NCI-H128 (cell line): Measurements from ENCODE around the gene EML5.
A peak's percentile ranks its signal among the peaks of the same experiment; 100 is the strongest.
"Not testable (repeated sequence)": the region's sequence is repeated elsewhere in the genome, so short reads cannot be mapped to it uniquely, and the experiment has no call there.

Source experiments
- DNase-seq: peaks from one replicate; lab custom pipeline; 2025; ENCODE audit not compliant: unreplicated experiment; lab: John Stamatoyannopoulos, UW

EML5 gene

DNA sequence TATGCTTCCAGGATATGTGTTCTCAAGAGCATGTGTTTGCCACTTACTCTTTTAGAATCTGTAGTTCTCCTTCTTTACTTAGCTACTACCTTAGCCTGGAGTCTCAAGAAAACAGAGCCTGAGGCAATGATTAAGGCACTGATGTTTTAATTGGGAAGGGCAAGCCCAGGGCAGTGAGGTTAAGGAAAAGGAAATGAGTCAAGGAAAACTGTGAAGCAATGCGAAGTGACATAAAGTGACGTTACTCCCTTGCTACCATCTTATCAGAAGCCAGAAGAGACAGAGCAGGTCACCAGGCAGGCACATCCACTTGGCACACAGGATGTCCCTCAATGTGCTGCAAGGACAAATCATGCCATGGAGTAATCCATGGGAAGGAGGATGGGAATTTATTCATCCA lies 11.3 kb upstream of the EML5 start:
- DNase-seq = no peak

DNA sequence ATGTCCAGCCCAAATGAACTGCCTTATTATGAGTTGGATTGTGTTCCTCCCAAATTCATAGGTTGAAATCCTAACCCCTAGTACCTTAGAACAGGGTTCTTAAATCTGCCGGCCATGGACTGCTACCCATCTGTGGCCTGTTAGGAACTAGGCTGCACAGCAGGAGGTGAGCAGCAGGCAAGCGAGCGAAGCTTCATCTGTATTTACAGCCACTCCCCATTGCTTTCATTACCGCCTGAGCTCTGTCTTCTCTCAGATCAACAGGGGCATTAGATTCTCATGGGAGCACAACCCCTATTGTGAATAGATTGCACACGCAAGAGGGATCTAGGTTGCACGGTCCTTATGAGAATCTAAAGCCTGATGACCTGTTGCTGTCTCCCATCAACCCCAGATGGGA lies 9.8 kb upstream of the EML5 start:
- no peak for DNase-seq

DNA sequence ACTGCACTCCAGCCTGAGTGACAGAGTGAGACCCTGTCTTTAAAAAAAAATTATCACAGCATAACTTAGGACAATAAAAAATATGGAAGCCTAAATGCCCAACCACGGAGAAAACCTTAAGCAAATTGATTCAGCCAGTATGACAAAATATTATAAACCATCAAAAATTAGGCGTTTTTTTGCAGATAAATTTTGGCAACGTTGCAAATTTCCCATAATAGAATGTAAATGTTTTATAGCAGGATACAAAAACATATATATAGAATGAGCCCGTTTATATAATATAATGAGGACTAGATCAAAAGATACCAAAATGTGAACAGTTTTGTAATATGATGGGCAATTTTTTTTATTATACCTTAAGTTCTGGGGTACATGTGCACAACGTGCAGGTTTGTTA lies 6.8 kb upstream of the EML5 start:
- no peak for DNase-seq

GRCh38 chr14:88798156-88798555 lies 5.4 kb upstream of the EML5 start:
- peak; percentile 74 for DNase-seq

GRCh38 chr14:88793259-88793625 lies 489 bp upstream of the EML5 start:
- DNase-seq = no peak

DNA sequence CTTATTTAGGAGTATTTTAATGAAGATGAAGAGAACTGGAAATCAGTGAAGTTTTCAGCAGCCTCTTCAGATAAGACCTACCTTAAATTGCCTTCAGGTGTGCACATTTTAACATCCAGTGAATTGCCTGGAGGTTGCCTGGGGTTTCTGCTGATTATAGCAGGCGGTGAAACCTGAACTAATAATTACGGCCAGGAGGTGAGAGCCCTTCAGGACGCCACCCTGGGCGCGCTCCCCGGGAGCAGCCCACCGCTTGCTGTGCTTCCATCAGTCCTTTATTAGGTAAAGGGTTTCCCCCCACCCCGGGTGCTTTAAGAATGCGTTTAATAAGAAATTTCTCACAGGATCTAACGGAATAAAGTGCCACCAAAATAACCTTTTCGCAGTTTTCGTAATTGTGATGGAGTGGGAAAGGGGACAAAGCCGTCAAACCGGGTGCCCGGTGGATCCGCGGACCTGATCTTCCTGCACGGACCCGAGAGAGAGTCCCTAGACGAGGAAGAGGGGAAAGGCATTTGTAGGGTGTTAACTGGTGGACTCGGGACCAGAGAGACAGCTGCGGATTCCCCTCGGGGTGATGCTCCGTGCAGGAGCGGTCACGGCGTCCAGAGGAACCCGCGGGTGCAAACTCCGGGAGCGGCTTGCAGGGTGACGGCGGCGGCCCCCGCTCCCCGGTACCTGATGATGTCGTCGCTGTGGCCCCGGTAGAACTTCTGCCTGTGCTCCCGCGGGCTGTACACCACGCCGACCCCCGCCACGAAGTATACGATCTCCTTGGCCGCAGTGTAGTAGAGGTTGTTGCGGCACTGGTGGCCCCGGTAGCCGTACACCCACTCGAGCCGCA lies 902 bp downstream of the EML5 start:
- no peak for DNase-seq

DNA sequence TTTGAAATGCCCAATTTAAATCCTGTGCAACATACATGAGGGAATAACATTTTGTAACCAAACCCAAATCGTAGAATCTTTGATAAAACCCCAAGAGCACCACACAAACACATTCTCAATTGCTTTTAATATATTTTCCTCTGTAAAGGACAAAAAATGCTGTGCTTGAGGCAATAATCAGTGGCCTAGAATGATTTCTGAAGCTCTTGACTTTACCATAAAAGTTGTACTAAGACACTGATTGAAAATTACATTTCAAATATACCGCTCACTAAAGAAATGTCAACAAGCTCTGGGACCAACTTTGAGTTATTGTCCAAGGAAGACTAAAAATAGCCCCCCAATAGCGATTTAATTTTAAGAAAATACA lies 1.5 kb downstream of the EML5 start:
- no peak for DNase-seq

- DNase-seq = no peak
These were observed 2.1 kb downstream of the EML5 start for GRCh38 chr14:88790501-88791251.

DNA sequence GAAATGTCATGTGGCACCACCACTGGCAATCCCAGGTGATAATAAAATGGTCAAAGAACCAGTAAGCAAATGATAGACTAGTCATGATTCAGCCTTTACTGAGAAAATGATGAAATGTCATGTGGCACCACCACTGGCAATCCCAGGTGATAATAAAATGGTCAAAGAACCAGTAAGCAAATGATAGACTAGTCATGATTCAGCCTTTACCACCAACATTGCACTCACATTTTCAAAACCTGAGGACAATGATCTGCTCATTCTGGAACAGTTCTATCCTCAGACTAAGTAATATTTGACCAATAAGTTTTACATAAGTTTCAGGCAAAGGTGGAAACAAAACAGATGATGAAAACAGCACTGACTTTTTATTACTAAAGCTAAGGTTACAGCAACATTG lies 3.2 kb downstream of the EML5 start:
- DNase-seq = not testable (repeated sequence)

DNA sequence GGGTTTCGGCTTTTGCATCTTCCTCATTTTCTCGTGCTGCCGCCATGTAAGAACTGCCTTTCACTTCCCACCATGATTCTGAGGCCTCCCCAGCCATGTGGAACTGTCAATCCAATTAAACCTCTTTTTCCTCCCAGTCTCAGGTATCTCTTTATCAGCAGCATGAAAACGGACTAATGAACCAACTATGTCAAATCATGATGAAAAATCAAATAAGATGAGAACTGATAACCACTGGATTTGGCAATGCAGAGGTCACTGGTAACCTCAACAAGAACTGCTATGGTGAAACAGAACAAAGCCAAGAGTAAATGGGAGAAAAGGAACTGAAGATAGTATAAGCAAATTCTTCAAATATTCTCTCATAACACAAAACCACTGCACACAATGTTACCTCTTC lies 6.0 kb downstream of the EML5 start:
- no peak for DNase-seq

DNA sequence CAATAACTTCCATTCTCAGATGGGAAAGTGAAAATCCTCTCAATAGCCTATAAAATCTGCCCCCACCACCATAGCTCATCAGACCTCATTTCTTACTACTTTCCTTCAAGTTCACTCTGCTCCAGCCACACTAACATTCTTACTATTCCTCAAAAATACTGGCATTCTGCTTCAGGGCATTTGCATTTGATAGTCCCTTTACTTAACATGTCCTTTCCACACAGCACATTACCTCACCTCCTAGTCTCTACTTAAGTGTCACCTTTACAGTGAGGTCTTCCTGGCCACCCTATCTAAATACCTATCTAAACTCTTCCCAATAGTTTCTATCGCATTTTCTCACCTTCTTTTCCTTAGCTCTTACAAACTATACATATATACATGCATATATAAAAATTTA lies 6.8 kb downstream of the EML5 start:
- no peak for DNase-seq

DNA sequence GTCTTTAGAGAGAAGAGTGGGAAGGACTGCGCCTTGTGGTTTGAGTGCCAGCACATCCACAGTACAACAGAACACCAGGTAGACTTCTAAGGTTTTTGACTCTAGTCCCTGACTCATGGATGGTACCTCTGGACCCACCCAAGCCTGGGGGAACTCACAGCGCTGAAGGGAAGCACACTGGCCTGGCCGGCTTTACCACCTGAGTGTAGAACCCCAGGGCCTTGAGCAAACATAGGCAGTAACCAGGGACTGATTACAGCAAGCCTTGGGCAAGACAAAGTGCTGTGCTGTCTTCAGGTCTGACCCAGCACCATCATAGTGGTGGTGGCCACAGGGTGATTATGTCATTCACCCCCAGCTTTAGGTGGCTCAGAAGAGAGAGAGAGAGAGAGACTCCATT lies 17.2 kb downstream of the EML5 start:
- no peak for DNase-seq

- DNase-seq = no peak
These were observed 22.0 kb downstream of the EML5 start for GRCh38 chr14:88770736-88771135.

DNA sequence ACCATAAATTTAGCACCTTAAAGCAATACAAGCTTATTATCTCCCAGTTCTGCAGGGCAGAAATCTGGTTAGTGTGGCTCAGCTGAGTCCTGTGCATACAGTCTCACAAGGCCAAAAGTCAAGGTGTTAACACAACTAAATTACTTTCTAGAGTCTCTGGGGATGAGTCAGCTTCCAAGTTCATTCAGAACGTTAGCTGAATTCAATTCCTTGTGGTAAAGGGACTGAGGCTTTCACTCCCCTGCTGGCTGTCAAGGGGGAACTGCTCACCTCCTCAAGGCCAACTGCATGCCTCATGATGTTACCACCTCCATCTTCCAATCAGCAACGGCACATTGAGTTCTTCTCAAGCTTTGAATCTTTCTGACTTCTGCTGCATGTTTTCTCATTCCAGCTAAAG lies 27.6 kb downstream of the EML5 start:
- DNase-seq = no peak

GRCh38 chr14:88753873-88754272 lies 38.9 kb downstream of the EML5 start:
- DNase-seq = no peak

- DNase-seq = no peak
These were observed 41.8 kb downstream of the EML5 start for GRCh38 chr14:88750945-88751344.

DNA sequence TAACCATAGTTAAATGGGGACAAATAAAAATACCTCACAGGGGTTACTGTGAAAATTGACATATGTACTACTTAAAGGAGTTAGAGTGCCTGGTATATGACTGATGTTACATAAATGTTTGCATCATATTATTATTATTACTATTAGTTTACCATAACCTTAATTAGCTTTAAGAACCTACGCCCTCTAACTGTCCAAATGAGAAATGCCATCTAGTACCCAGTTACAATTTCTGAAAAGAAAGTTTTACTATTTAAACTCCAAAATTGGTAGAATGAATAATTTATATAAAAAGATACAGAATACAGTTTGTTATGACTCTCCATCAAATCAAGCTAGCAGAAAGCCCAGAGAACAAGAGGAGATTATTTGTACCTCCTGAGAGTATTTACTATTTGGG lies 42.3 kb downstream of the EML5 start:
- DNase-seq = no peak

GRCh38 chr14:88749139-88749538 lies 43.6 kb downstream of the EML5 start:
- no peak for DNase-seq

GRCh38 chr14:88748288-88748687 lies 44.5 kb downstream of the EML5 start:
- DNase-seq = no peak

DNA sequence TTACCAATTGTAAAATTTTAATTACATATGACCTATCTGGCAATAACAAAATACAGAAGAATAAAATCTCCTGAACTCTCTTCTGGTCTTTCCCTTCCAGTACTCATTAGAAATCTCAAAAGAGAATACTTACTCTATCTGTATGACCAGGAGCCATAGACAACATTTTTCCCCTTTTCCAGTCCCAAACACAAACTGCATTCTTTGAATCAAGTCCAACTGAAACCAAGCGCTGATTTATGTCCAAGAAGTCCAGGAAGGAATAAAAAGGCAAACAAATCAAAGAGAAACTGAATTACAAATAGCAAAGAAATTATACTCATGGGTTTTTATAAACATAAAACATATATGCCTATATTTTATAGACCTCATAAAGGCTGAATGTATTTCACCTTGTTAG lies 46.7 kb downstream of the EML5 start:
- DNase-seq = no peak

GRCh38 chr14:88737245-88737644 lies 55.5 kb downstream of the EML5 start:
- no peak for DNase-seq

GRCh38 chr14:88733121-88733520 lies 59.6 kb downstream of the EML5 start:
- DNase-seq = no peak

GRCh38 chr14:88729159-88729558 lies 63.6 kb downstream of the EML5 start:
- no peak for DNase-seq
